H1 (cell line): Measurements from ENCODE around the gene PTPRT. TPM values are rescaled to one million over a fixed set of nuclear protein-coding genes. Genes with fewer than 3 reads are reported as not detected.

ENCODE experiments used
- SIN3A ChIP-seq, 2 experiments: IDR thresholded peaks in 1 of 2; conservative IDR thresholded peaks in 1 of 2; 2 replicates each; pipeline ENCODE4 v1.6.1; 2011 to 2012; ENCODE audit warnings: low read length in 2 of 2, improper control_type of control experiment in 1 of 2, low read depth in 1 of 2, mild to moderate bottlenecking in 1 of 2
- SP1 ChIP-seq: IDR thresholded peaks from 2 replicates; pipeline ENCODE4 v1.6.1; 2011; ENCODE audit warnings: low read depth, low read length
- SUZ12 ChIP-seq: fragments of 200-600 bp; sonication (generic); IDR thresholded peaks from 2 replicates; pipeline ENCODE4 v1.6.1; 2012; ENCODE audit warnings: mild to moderate bottlenecking, inconsistent platforms, low read length, moderate library complexity, mixed read lengths
- YY1 ChIP-seq: IDR thresholded peaks from 2 replicates; pipeline ENCODE4 v1.6.1; 2011; ENCODE audit warnings: low read depth, mild to moderate bottlenecking, low read length
- polyA plus RNA-seq, 7 experiments: library from polyadenylated mRNA; depleted of rRNA in 3 of 7; stranded (reverse) in 5 of 7; unstranded in 2 of 7; fragments of >200 nt in 5 of 7; fragments of 200-250 nt in 2 of 7; gene quantifications; 1 replicate in 5 of 7; 2 replicates in 1 of 7; 4 replicates in 1 of 7; pipeline versions ENCODE4 v1.2.1 to v1.2.3, GENCODE V29; 2011 to 2013; ENCODE audit warnings: missing spikeins in 2 of 7, mixed read lengths in 2 of 7
- total RNA-seq: library from RNA; stranded (reverse); fragmentation: NEBNext Ultra II Directional; extraction: Animal tissue kit (Norgen Biotek cat#: 25700); gene quantifications from 2 replicates; pipeline ENCODE4 v1.2.1, GENCODE V29; 2021

Gene PTPRT
- total and polyA plus RNA-seq, 2 of the 8 experiments (the other 6 are each of a cell fraction or from before 2014, with no cell fraction given): 0.33 to 1.8 TPM

GRCh38 chr20:42987376-42988114, 202.2 kb downstream of the PTPRT start (continued):
- no peak for TF ChIP-seq YY1
- TF ChIP-seq SP1: no peak
- no peak for TF ChIP-seq SIN3A (conservative IDR thresholded peaks at IDR 0.05 in 1 of 2, IDR thresholded peaks at IDR 0.05 in 1 of 2; ENCODE audit: low read depth in 1 of 2, low read length in 2 of 2)
- no peak for TF ChIP-seq SUZ12
